BJ (cell line): ENCODE data around the gene ID3. TPM values are rescaled to one million over a fixed set of nuclear protein-coding genes. Genes with fewer than 3 reads are reported as not detected.

Experiments
- CTCF ChIA-PET: fragments of 350-600 bp; formaldehyde crosslinking; extraction: SDS; loops from one replicate; lab custom pipeline; 2021; ENCODE audit warnings: antibody characterized with exemption, inconsistent platforms; lab: Yijun Ruan, JAX
- POLR2A ChIA-PET: fragments of 300-600 bp; sonication (Branson Sonifier 250); formaldehyde crosslinking; extraction: SDS; loops from one replicate; lab custom pipeline; 2021; ENCODE audit warnings: antibody characterized with exemption; lab: Charles Lee
- DNase-seq: peaks from one replicate; pipeline ENCODE4 v3.0.0-alpha.2; 2011; ENCODE audit warnings: low read depth
- H3K27me3 ChIP-seq: 2 replicates; pipeline ENCODE4 v1.6.0; 2011; ENCODE audit warnings: low read length; ENCODE audit not compliant: control insufficient read depth, insufficient read depth
- H3K36me3 ChIP-seq: 2 replicates; pipeline ENCODE4 v1.5.1; 2011; ENCODE audit warnings: low read length; ENCODE audit not compliant: control insufficient read depth, insufficient read depth
- H3K4me3 ChIP-seq: 2 replicates; pipeline ENCODE4 v1.5.1; 2011; ENCODE audit warnings: low read depth, mild to moderate bottlenecking, control low read depth, low read length
- CTCF ChIP-seq: IDR thresholded peaks from 2 replicates; pipeline ENCODE4 v1.5.1; 2011; ENCODE audit warnings: low read depth, mild to moderate bottlenecking, control low read depth, inconsistent platforms, low read length, moderate library complexity; ENCODE audit not compliant: insufficient read depth
- polyA plus RNA-seq: library from polyadenylated mRNA; depleted of rRNA; stranded (reverse); fragments of >200 nt; gene quantifications from 2 replicates; pipeline ENCODE4 v1.2.3, GENCODE V29; 2011

ID3 gene
- polyA plus RNA-seq, 1 experiment: 379 TPM

DNA sequence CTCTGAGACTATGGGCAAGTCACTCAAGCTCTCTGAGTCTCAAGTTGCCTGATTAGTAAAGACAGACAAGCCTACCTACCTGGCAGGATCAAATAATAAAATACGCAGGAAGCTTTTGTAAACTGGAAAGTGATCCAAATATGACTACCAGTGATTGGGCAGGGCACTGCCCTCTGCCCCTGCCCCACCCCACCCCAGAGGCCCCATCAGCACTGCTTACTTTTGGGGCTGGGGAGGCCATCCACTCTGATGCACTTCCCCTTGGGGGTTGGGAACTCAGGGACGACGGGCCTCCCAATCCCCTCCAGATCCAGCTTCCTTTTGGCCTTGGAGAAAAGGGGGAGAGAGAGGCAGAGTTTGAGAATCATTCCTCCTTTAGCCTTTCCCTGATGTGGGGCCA is 35.1 kb downstream of the ID3 start:
- ChIA-PET POLR2A (no interaction called here), CTCF (interaction anchor here (0.6 to 6.9 kb wide), 3 partner anchors 19 to 34 kb away, joined by 3 to 46 read pairs (median 3); no protein-coding TSS in a partner anchor)
- H3K36me3 ChIP-seq: no peaks in the 10 kb centered on the region; the same call in 1 of the 2 replicates
- no peak for DNase-seq
- H3K4me3 ChIP-seq: no peak overlapping the region
- H3K27me3 ChIP-seq: no peaks in the 10 kb centered on the region
- TF ChIP-seq CTCF: no peak

GRCh38 chr1:23522244-23522982 is 36.9 kb downstream of the ID3 start:
- Histone ChIP-seq H3K27me3 (no peaks in the 10 kb centered on the region), H3K4me3 (no peak overlapping the region), H3K36me3 (no peaks in the 10 kb centered on the region; the same call in 1 of the 2 replicates)
- no peak for DNase-seq
- ChIA-PET CTCF (interaction anchor here (2.7 kb wide), 1 partner anchor 25 kb away, joined by 10 read pairs; no protein-coding TSS in a partner anchor), POLR2A (no interaction called here)
- TF ChIP-seq CTCF: no peak

DNA sequence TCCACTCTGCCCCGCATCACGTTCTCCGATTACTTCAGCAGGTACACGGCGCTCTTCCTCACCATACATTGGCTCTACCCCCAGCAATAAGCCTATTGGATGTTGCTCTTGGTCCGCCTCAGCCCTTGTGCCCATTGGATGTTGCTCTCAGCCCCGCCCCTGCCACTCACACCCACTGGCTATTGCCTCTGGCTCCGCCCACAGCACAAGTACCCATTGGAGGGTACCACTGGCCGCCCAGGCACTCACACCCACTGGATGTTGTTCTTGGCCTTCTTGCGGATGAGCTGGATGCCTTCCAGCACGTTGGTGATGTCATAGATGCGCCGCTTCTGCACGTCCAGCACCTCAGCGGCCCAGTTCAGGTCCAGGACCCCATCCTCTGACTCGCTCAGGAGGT is 37.7 kb downstream of the ID3 start:
- Histone ChIP-seq H3K27me3 (no peaks in the 10 kb centered on the region), H3K4me3 (no peak overlapping the region), H3K36me3 (no peaks in the 10 kb centered on the region; the same call in 1 of the 2 replicates)
- DNase-seq: no peak
- CTCF ChIA-PET: interaction anchor here (1.7 to 2.7 kb wide), 2 partner anchors 15 to 24 kb away, joined by 5 to 10 read pairs; no protein-coding TSS in a partner anchor
- no peak for TF ChIP-seq CTCF
- POLR2A ChIA-PET: no interaction called here

- TF ChIP-seq CTCF: no peak
- Histone ChIP-seq H3K4me3 (no peak overlapping the region), H3K27me3 (no peaks in the 10 kb centered on the region), H3K36me3 (no peaks in the 10 kb centered on the region; the same call in none of the 2 replicates)
- DNase-seq: no peak
- CTCF ChIA-PET: interaction anchor here (0.6 kb wide), 1 partner anchor 154 kb away, joined by 3 read pairs; no protein-coding TSS in a partner anchor
- POLR2A ChIA-PET: no interaction called here
These were observed 41.7 kb downstream of the ID3 start for GRCh38 chr1:23517581-23517980.

DNA sequence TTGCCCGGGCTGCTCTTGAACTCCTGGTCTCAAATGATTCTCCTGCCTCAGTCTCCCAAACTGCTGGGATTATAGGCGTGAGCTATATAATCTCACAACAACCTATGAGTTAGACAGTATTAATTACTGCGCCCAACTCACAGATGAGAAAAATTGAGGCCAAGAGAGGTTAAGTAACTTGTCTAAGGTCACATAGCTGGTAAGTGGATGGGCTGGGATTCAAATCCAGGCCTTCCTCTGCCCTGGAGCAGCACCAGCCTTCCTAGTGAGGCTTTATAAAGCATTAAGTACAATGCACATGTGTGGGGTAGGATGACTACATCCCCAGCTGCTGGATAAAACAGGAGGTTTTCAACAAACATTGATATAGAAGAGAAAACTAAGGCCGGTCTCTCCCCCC is 43.4 kb downstream of the ID3 start:
- CTCF ChIA-PET: interaction anchor here (1.3 to 1.7 kb wide), 2 partner anchors 19 to 157 kb away, joined by 3 to 6 read pairs; no protein-coding TSS in a partner anchor
- no peak for TF ChIP-seq CTCF
- no peaks in the 10 kb centered on the region for H3K27me3 ChIP-seq
- no peaks in the 10 kb centered on the region; the same call in none of the 2 replicates for H3K36me3 ChIP-seq
- DNase-seq: no peak
- POLR2A ChIA-PET: no interaction called here
- H3K4me3 ChIP-seq: no peak overlapping the region
